GM18951 (cell line): ENCODE measurements around the gene GNG7.

ENCODE experiments used
- POLR2A ChIP-seq: IDR thresholded peaks from 4 replicates; pipeline ENCODE4 v1.6.1; 2011; ENCODE audit warnings: mild to moderate bottlenecking; ENCODE audit not compliant: insufficient read length, insufficient read depth; ENCODE audit errors: extremely low read depth
- in situ Hi-C: fragments of 300-500 bp; cut with MboI; formaldehyde crosslinking; loops from one replicate; pipeline ENCODE4 v1.12.0; 2022; ENCODE audit warnings: low sequenced_read_pairs, mixed read lengths, inconsistent platforms; ENCODE audit not compliant: unreplicated experiment

GNG7 gene

DNA sequence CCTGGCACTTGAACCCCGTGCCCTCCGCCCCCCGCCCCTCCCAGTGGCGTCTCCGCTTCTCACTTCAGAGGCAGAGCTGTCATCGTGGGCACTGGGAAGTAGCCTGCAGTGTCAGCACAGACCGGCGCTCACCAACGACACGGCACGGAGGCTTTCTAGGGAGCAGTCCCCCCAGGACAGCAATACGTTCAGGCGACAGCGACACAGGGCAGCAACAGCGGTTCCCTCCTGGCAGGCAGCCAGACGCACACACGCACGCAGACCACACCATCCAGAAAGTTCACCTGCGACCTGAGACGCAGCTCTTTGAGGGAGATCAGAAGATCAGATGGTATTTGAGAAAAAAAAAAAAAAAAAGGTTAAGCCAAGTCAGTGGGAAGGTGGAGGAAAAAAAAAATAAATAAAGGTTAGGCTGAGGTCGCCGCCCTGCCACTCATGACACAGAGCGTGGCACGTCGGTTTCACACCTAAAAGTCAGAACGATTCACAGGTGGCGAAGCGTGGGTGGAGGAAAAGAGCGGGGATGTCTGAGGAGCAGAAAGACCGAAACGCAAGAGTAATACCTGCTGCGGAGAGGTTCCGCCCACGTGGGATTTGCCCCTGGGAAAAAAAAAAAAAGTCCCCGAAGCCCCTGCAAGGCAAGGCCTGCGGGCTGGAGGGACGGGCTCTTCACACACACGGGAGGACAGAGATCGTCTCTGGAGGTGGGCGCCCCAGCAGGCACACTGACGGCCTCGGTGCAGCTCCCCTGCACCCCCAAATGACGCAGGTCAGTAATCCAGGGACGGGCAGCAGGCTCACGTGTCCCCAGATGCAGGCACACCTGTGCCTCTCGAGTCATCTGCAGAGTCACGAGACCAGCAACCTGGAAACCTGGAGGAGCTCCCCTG, 94.5 kb downstream of the GNG7 start:
- in situ Hi-C loops: loop anchor here (25.0 kb wide), 1 partner anchor 321 kb away; the partner anchor contains the start of gene PEAK3
- peak; percentile 51 for TF ChIP-seq POLR2A

DNA sequence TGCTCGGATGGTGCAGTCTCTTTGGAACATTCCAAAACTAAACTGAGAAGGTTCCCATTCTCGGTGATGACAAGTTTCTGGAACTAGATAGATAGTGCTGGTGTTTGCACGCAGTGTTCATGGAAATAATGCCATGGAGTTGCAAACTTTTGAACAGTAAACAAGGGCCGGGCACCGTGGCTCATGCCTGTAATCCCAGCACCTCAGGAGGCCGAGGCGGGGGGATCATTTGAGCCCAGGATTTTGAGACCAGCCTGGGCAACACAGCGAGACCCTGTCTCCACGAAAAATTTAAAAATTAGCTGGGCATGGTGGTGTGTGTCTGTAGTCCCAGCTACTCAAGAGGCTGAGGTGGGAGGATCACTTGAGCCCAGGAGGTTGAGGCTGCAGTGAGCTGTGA, 95.7 kb downstream of the GNG7 start:
- in situ Hi-C loops: loop anchor here (25.0 kb wide), 1 partner anchor 319 kb away; the partner anchor contains the start of gene PEAK3

DNA sequence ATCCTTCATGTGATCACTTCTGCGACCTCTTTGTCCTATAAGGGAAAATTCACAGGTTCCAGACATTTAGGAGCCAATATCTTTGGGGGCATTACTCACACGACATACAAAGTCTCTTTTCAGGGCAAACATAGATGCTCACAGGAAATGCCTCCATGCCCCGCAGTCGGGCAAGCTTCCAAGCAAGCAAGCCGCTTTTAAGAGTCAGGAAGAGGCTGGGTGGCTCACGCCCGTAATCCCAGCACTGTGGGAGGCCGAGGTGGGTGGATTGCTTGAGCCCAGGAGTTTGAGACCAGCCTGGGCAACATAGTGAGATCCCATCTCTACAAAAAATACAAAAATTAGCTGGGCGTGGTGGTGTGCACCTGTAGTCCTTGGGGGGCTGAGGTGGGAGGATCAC, 96.6 kb downstream of the GNG7 start:
- in situ Hi-C loops: loop anchor here (25.0 kb wide), 1 partner anchor 319 kb away; the partner anchor contains the start of gene PEAK3

DNA sequence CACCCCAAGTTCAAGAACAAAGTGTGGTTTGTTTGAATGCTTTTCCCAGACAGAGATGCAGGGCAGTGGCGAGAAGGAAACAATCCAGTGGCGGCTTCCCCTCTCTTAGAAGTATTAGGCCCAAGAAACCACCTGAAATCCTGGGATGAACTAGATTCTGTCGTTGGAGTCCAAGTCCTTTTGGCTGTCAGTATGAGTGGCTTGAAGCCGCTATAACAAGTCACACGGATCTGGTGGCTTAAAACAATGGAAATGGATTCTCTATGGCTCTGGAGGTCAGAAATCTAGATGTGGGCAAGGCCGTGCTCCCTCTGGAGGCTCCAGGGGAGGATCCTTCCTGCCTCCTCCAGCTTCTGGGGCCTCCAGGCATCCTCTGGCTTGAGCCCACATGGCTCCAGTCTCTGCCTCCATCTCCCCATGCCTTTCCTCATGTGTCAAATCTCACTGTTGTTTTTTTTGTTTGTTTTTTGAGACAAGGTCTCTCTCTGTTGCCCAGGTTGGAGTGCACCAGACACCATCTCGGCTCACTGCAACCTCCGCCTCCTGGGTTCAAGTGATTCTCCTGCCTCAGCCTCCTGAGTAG, 97.7 kb downstream of the GNG7 start:
- TF ChIP-seq POLR2A: no peak
- in situ Hi-C loops: loop anchor here (25.0 kb wide), 1 partner anchor 318 kb away; the partner anchor contains the start of gene PEAK3

DNA sequence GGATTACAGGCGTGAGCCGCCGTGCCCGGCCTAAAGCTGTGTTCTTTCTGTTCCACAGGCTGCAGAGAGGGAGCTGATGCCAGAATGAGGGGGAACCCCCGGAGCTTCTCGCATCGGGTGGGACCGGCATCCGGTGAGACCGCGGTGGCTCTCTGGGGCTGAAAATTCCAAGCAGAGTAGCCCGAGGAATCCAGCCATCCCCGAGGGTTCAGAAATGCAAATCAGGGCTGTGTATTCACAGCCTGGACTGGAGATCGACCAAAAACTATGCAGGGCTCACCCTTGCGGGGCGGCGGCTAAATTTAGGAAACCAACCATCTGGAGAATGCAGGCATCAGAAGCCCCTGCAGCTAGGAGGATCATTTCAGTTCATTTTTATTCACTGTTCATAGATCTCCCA, 99.2 kb downstream of the GNG7 start:
- TF ChIP-seq POLR2A: no peak
- in situ Hi-C loops: loop anchor here (25.0 kb wide), 1 partner anchor 316 kb away; the partner anchor contains the start of gene PEAK3

DNA sequence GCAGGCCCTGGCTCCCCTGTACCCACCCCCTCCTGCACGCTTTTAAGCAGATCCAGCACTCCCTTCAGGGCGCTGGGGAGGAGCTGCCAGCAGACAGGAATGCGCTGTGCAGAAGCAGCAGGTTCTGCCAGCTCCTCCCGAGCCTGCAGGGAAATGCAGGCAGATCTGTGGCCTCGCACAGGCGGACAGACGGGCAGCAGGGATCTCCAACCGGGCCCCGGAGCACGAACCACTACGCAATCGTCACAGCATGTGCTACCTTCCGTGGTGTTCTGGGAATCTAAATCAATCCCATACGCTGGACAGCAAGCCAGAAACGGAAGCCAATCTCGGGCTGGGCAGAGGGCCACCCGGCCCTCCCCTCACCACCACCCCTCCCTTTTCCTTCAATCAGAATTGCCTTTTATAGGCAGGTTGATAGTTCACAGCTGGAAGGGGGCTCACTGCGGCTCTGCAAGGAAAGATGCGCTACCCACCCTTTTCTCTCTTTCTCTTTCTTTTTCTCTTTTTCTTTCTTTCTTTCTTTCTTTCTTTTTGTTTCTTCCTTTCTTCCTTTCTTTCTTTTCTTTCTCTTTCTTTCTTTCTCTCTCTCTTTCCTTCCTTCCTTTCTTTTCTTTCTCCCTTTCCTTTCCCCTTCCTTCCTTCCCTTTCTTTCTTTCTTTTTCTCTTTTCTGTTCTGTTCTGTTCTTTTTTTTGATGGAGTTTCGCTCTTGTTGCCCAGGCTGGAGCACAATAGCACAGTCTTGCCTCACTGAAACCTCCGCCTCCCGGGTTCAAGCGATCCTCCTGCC, 99.9 kb downstream of the GNG7 start:
- TF ChIP-seq POLR2A: no peak
- in situ Hi-C loops: loop anchor here (25.0 kb wide), 1 partner anchor 315 kb away; the partner anchor contains the start of gene PEAK3

DNA sequence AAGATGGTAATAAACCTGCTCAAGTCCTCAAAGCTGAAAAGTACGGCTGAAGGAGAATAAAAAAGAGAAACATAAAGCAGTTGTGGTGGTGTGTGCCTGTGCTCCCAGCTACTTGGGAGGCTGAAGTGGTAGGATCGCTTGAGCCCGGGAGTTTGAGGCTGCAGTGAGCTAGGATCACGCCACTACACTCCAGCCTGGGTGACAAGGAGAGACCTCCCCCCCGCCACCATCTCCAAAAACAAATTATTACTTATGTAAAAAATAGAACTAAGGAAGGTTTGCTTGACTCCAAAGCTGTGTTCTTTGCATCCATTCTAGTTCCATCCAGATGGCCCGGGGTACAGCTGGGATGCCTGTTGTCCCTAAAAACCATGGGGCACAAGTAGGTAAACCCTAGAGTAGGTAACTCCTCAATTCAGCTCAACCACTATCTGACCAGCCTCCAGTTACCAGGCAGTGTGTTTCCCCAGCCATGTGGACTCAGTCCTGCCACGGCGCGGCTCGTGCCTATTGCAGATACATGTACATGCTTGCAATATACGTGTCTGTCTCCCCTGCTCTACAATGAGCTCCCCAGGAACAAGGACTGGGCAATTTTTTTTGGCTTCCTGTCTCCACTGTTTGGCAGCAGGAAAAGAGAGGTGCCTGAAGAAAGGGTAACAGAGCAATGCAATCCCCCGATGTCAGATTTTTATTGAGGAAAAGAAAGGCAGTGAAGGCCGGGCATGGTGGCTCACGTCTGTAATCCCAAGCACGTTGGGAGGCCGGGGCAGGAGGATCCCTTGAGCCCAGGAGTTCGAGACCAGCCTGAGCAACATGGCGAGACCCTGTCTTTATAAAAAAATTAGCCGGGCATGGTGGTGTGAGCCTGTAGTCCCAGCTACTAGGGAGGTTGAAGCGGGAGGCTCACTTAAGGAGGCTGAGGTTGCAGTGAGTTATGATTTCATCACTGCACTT, 101.3 kb downstream of the GNG7 start:
- no peak for TF ChIP-seq POLR2A
- in situ Hi-C loops: loop anchor here (25.0 kb wide), 1 partner anchor 314 kb away; the partner anchor contains the start of gene PEAK3

DNA sequence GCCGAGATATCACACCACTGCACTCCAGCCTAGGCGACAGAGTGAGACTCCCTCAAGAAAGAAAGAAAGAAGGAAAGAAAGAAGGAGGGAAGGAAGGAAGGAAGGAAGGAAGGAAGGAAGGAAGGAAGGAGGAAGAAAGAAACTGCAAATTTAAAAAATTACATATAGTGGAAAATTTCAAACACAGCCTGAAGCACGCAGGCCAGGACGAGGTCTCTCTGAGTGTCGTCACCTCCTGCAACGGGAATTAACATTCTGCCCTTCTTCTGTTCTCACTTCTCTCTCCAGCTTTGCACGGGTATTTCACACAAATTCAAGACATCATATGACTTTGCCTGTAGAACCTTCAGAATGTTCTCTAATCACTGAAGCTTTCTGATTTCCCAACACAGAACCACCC, 108.2 kb downstream of the GNG7 start:
- in situ Hi-C loops: no loop called here
- TF ChIP-seq POLR2A: no peak

DNA sequence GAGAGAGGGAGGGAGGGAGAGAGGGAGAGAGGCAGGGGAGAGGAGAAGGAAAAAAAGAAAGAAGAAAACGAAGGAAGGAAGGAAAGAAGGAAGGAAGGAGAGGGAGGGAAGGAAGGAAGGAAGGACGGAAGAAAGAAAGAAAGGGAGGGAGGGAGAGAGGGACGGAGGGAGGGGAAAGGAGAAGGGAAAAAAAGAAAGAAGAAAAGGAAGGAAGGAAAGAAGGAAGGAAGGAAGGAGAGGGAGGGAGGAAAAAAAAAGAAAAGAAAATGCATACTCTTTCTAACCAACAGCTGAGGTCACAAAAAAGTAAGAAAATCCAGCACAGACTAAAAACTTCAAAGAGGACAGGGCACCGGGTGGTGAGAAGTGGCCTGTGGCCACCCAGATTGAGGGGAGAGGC, 109.7 kb downstream of the GNG7 start:
- in situ Hi-C loops: no loop called here
- no peak for TF ChIP-seq POLR2A

DNA sequence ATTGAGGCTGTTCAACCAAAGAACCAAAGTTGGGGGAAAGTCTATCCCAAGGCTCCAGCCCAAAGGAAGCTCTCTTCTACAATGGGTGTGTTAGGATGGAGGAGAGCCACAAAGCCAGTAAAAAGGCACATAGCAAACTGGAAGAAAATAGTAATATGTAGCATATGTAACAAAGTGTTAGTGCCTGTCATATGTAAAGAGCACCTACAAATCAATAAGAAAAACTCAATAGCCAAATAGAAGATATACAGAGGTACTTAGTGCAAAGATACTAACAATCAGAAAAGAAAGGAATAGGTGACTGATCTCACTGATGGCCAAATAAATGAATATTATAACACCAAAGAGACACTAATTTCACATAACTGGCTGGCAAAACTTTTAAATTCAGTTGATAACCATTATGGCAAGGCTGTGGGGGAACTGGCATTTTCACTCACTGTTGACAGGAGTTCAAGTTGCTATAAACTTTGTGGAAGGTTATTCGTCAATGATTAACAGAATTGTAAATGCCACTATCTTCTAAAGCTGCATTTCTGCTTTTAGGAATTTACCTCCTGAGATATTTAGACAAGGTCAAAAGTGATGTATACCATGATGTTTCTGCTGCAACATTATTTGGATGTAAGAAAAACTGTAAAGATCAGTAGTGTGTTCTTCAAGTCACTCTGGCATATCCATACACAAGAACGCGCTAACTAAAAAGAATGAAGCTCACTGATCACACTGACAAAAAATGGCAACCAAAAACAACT, 110.8 kb downstream of the GNG7 start:
- TF ChIP-seq POLR2A: no peak
- in situ Hi-C loops: no loop called here

DNA sequence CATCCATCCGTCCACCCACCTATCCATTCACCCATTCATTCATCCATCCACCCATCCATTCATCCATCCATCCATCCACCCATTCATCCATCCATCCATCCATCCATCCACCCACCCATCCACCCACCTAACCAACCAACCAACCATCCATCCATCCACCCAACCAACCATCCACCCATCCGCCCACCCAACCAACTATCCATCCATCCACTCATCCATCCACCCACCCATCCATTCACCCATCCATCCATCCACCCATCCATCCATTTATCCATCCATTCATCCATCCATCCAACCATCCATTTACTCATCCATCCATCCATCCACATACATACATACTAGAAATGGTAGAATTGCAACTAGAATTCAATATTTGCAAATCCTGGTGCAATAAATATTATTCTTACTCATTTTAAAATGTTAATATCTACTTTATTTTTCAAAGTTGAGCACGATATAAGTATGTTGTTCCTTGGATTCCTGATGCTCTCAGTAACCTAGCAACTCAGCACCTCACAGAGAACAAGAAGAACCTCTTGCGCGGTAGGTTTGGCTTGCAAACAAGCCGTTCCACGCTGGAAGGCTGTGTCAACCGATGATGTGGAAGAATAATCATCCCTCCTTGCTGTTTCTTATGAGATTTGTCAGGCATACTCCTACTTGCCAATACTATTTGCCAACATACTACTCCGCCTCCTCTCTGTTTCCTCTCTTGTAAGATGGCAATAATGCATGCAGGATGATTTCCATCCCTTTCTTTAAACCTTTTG, 111.7 kb downstream of the GNG7 start:
- in situ Hi-C loops: no loop called here
- no peak for TF ChIP-seq POLR2A

DNA sequence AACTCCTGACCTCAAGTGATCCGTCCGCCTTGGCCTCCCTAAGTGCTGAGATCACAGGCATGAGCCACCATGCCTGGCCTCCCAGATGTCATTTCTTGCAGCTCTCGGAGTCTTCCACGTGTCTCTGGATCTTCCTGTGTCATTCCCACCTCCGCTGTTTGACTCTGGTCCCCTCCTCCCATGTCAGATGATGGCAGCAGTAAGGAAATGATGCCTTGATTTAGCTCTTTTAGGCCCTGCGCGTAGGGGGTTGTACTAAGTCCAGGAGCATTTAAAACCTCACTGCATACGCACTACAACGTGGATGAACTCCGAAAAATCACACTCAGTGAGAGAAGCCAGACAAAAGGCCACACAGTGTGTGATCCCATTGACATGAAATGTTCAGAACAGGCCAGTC, 113.1 kb downstream of the GNG7 start:
- no peak for TF ChIP-seq POLR2A
- in situ Hi-C loops: no loop called here
